Skeletal muscle satellite cell (primary cell): ENCODE data around the gene MIDN.

Experiments used
- H3K27me3 ChIP-seq: 2 replicates; pipeline ENCODE4 v1.7.0; 2013; ENCODE audit warnings: low read length; ENCODE audit not compliant: control insufficient read depth, insufficient read depth
- H3K36me3 ChIP-seq: 2 replicates; pipeline ENCODE4 v1.7.0; 2013; ENCODE audit warnings: mild to moderate bottlenecking, control low read depth, low read length; ENCODE audit not compliant: insufficient read depth
- H3K4me1 ChIP-seq: 2 replicates; pipeline ENCODE4 v1.7.0; 2013; ENCODE audit warnings: low read length; ENCODE audit not compliant: control insufficient read depth, insufficient read depth
- H3K4me2 ChIP-seq: 2 replicates; pipeline ENCODE4 v1.7.0; 2013; ENCODE audit warnings: mild to moderate bottlenecking, low read length
- H3K4me3 ChIP-seq: 2 replicates; pipeline ENCODE4 v1.7.0; 2013; ENCODE audit warnings: low read length
- H3K9ac ChIP-seq: 2 replicates; pipeline ENCODE4 v1.7.0; 2013; ENCODE audit warnings: mild to moderate bottlenecking, low read depth, low read length, moderate library complexity
- H3K9me3 ChIP-seq: replicated peaks from 2 replicates; pipeline ENCODE4 v1.7.0; 2013; ENCODE audit warnings: mild to moderate bottlenecking, control low read depth, low read length

Gene MIDN

DNA sequence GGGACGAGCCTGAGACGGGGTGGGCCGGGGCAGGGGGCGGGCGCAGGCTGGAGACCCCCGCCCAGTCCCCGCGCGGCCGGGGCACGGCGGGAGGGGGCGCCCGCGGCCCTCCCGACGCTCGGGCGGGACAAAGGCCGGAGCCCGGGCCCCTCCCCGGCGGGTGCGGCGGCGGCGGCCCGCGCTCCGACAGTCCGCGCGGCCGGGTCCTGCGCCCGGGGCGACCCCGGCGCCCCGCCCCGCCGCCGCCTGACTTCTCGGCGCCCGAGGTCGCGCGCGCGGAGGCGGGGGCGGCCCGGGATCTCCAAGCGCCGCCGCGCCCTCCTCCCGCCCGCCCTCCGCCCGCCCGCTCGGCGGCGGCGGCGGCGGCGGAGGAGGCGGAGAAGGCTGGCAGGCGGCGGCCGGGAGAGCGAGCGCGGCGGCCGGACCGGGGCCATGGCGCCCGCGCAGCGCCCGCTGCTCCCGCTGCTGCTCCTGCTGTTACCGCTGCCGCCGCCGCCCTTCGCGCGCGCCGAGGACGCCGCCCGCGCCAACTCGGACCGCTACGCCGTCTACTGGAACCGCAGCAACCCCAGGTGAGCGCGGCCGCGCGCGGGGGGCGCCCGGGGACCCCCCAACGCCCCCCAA is 37.5 kb downstream of the MIDN start, which contains the start of gene EFNA2:
EFNA2 (plus strand) TSS at position 137 of the 624 bp plus-strand sequence; CDS start at position 433, 296 bp downstream.
- Histone ChIP-seq H3K36me3 (no peaks in the 10 kb centered on the region), H3K9me3 (no peaks in the 10 kb centered on the region), H3K4me3 (no peak within 1 kb of the TSS), H3K4me2 (no peak within 1 kb of the TSS), H3K27me3 (peaks cover 57% of the 10 kb centered on the region), H3K9ac (no peak within 1 kb of the TSS), H3K4me1 (no peaks in the 10 kb centered on the region)

- H3K9ac ChIP-seq: no peak overlapping the region
- no peaks in the 10 kb centered on the region for H3K9me3 ChIP-seq
- H3K27me3 ChIP-seq: peaks cover 63% of the 10 kb centered on the region
- no peaks in the 10 kb centered on the region for H3K36me3 ChIP-seq
- no peak overlapping the region for H3K4me3 ChIP-seq
- H3K4me2 ChIP-seq: no peak overlapping the region
- no peaks in the 10 kb centered on the region for H3K4me1 ChIP-seq
Observed at GRCh38 chr19:1286487-1287353, 38.3 kb downstream of the MIDN start.

GRCh38 chr19:1287354-1288225 is 39.2 kb downstream of the MIDN start:
- Histone ChIP-seq H3K36me3 (no peaks in the 10 kb centered on the region), H3K27me3 (peaks cover 72% of the 10 kb centered on the region), H3K4me2 (no peak overlapping the region), H3K4me1 (no peaks in the 10 kb centered on the region), H3K9me3 (no peaks in the 10 kb centered on the region), H3K4me3 (no peak overlapping the region), H3K9ac (no peak overlapping the region)

GRCh38 chr19:1288226-1288612 is 39.8 kb downstream of the MIDN start:
- H3K9ac ChIP-seq: no peak overlapping the region
- H3K4me3 ChIP-seq: no peak overlapping the region
- H3K36me3 ChIP-seq: no peaks in the 10 kb centered on the region
- no peak overlapping the region for H3K4me2 ChIP-seq
- H3K4me1 ChIP-seq: no peaks in the 10 kb centered on the region
- peaks cover 73% of the 10 kb centered on the region for H3K27me3 ChIP-seq
- no peaks in the 10 kb centered on the region for H3K9me3 ChIP-seq

- H3K4me3 ChIP-seq: no peak overlapping the region
- no peaks in the 10 kb centered on the region for H3K36me3 ChIP-seq
- no peak overlapping the region for H3K9ac ChIP-seq
- no peaks in the 10 kb centered on the region for H3K4me1 ChIP-seq
- peaks cover 73% of the 10 kb centered on the region for H3K27me3 ChIP-seq
- H3K4me2 ChIP-seq: no peak overlapping the region
- H3K9me3 ChIP-seq: no peaks in the 10 kb centered on the region
Observed at GRCh38 chr19:1288833-1289685, 40.7 kb downstream of the MIDN start.

- H3K9ac ChIP-seq: no peak overlapping the region
- H3K27me3 ChIP-seq: peaks cover 72% of the 10 kb centered on the region
- H3K4me1 ChIP-seq: no peaks in the 10 kb centered on the region
- H3K4me3 ChIP-seq: no peak overlapping the region
- no peaks in the 10 kb centered on the region for H3K36me3 ChIP-seq
- no peaks in the 10 kb centered on the region for H3K9me3 ChIP-seq
- no peak overlapping the region for H3K4me2 ChIP-seq
Observed at GRCh38 chr19:1289686-1290025, 41.3 kb downstream of the MIDN start.

DNA sequence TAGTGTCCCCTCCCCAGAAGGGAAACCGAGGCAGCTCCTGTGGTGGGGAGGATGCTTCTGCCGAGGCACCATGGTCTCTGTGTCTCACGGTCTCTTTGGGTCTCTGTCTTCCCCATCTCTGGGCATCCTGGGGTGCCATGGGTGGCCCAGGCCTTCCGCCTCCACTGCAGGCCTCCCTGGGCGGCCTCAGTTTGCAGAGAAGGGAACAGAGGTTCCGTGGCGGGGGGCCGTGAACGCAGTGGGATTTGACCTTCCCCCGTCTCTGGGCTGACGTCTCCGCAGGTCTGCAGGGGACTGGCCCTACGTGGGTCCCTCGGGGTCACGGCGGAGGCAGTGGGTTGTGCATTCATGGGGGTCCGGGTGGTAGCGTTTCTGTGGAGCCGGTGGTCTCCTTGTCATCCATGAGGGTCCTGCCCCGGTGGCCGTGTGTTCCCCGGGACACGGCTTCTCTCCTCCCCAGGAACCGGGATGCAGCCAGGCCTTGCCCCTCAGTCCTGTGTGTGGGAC is 41.9 kb downstream of the MIDN start:
- Histone ChIP-seq H3K9ac (no peak overlapping the region), H3K4me3 (no peak overlapping the region), H3K4me2 (no peak overlapping the region), H3K4me1 (no peaks in the 10 kb centered on the region), H3K9me3 (no peaks in the 10 kb centered on the region), H3K27me3 (peaks cover 72% of the 10 kb centered on the region), H3K36me3 (no peaks in the 10 kb centered on the region)

DNA sequence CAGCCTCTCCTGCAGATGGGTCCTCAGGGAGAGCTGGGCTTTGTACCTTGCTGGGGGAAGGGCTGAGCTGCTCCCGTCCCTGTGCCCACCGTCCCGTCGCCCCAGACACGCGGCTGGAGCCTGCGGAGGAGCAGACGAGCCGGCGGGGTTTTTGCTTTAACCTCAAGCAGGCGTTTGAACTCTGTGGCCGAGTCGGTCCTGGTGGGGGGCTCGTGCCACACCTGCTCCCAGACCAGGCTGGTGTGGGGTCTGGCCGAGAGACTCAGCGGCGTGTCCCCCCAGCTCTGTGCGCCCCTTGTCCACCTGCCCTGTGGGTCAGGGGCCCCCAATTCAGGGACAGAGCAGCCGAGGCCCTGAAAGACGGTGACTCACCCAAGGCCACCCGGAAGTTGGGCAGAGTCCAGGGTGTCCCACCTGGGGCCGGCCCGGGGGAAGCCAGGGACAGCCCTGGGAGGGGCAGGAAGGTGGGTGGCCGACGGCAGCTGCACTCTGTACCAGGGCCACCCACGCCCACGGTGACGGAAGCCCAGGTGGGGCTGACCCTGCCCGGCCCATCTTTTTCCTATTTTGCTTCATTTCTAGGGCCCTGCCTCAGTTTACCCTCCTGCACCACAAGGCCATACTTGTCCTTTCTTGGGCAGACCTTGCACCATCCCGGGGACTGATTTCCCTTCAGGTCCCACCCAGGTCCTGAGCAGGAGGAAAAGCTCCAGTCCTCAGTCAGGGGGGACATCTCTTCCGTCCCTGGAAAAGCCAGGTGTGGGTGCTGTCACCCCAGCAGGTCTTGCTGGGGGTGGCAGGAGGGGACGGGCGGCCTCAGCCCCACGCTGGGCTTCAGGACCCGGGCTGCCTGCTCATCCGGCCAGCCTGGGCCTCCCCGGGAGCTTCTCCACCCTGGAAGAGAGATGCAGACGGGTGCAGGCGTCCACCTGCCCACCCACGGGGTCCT is 42.6 kb downstream of the MIDN start:
- Histone ChIP-seq H3K4me2 (no peak overlapping the region), H3K36me3 (no peaks in the 10 kb centered on the region), H3K4me1 (no peaks in the 10 kb centered on the region), H3K4me3 (no peak overlapping the region), H3K9me3 (no peaks in the 10 kb centered on the region), H3K27me3 (peaks cover 69% of the 10 kb centered on the region), H3K9ac (no peak overlapping the region)

GRCh38 chr19:1291761-1292418 is 43.5 kb downstream of the MIDN start:
- Histone ChIP-seq H3K9ac (no peak overlapping the region), H3K9me3 (no peaks in the 10 kb centered on the region), H3K4me1 (no peaks in the 10 kb centered on the region), H3K4me3 (no peak overlapping the region), H3K27me3 (peaks cover 63% of the 10 kb centered on the region), H3K36me3 (no peaks in the 10 kb centered on the region), H3K4me2 (no peak overlapping the region)
